Activated CD8-positive, alpha-beta T cell treated with anti-CD3 and anti-CD28 coated beads for 36 hours (primary cell): Measurements from ENCODE around the gene CFAP97. TPM values are rescaled to one million over a fixed set of nuclear protein-coding genes. Genes with fewer than 3 reads are reported as not detected.
"Not testable (repeated sequence)": the region's sequence is repeated elsewhere in the genome, so short reads cannot be mapped to it uniquely, and the experiment has no call there.

Experiments
- ATAC-seq: fragments of 200-7000 bp; cut with Tn5 transposase; one replicate; pipeline ENCODE4 v1.10.0; 2021; ENCODE audit warnings: mild to moderate bottlenecking, moderate library complexity
- CTCF ChIA-PET: fragments of 350-600 bp; sonication (Branson Sonifier 250); formaldehyde crosslinking; loops from one replicate; lab custom pipeline; 2021; ENCODE audit warnings: antibody characterized with exemption; lab: Charles Lee
- POLR2A ChIA-PET: fragments of 350-600 bp; sonication (Branson Sonifier 250); formaldehyde crosslinking; loops from one replicate; lab custom pipeline; 2021; ENCODE audit warnings: antibody characterized with exemption; lab: Charles Lee
- DNase-seq: peaks from one replicate; pipeline ENCODE4 v3.0.0-alpha.2; 2020
- H3K27ac Mint-ChIP-seq: one replicate; pipeline ENCODE4 v1.8.0; 2021; ENCODE audit warnings: mild to moderate bottlenecking, mixed read lengths
- H3K27me3 Mint-ChIP-seq: one replicate; pipeline ENCODE4 v1.8.0; 2021; ENCODE audit warnings: mixed read lengths
- H3K36me3 Mint-ChIP-seq: one replicate; pipeline ENCODE4 v1.8.0; 2021; ENCODE audit warnings: low read depth, mixed read lengths
- H3K4me1 Mint-ChIP-seq: one replicate; pipeline ENCODE4 v1.8.0; 2021; ENCODE audit warnings: low read depth, mixed read lengths
- H3K4me3 Mint-ChIP-seq: one replicate; pipeline ENCODE4 v1.8.0; 2021; ENCODE audit warnings: mild to moderate bottlenecking, moderate library complexity, mixed read lengths
- H3K9me3 Mint-ChIP-seq: one replicate; pipeline ENCODE4 v1.8.0; 2021; ENCODE audit warnings: mixed read lengths
- intact Hi-C: fragments of 100-400 bp; cut with micrococcal nuclease; formaldehyde crosslinking; loops from one replicate; pipeline ENCODE4 v1.10.0; 2022
- total RNA-seq, 2 experiments: library from RNA; stranded (reverse); gene quantifications; one replicate each; pipeline ENCODE4 v1.2.3, GENCODE V29; 2021
- TF ChIP-seq, protein P1 (sequence below): fragments of 200-600 bp; IDR thresholded peaks from one replicate; pipeline ENCODE4 v1.8.0; 2022; ENCODE audit warnings: antibody characterized with exemption, mild to moderate bottlenecking

The CFAP97 gene
- total RNA-seq, 2 experiments from 2014 or later: 48.5 to 50.3 TPM

- no peaks in the 10 kb centered on the region for H3K27me3 Mint-ChIP-seq
- peak overlapping the region; percentile 82 for H3K27ac Mint-ChIP-seq
- H3K4me1 Mint-ChIP-seq: peaks cover 41% of the 10 kb centered on the region
- peak overlapping the region; percentile 78 for H3K4me3 Mint-ChIP-seq
- intact Hi-C loops: loop anchor here (10.0 kb wide), 1 partner anchor 190 kb away; the partner anchor contains the start of genes ANKRD37 and LRP2BP
- TF ChIP-seq, protein P1, sequence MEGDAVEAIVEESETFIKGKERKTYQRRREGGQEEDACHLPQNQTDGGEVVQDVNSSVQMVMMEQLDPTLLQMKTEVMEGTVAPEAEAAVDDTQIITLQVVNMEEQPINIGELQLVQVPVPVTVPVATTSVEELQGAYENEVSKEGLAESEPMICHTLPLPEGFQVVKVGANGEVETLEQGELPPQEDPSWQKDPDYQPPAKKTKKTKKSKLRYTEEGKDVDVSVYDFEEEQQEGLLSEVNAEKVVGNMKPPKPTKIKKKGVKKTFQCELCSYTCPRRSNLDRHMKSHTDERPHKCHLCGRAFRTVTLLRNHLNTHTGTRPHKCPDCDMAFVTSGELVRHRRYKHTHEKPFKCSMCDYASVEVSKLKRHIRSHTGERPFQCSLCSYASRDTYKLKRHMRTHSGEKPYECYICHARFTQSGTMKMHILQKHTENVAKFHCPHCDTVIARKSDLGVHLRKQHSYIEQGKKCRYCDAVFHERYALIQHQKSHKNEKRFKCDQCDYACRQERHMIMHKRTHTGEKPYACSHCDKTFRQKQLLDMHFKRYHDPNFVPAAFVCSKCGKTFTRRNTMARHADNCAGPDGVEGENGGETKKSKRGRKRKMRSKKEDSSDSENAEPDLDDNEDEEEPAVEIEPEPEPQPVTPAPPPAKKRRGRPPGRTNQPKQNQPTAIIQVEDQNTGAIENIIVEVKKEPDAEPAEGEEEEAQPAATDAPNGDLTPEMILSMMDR: no peak
- DNase-seq (peak; percentile 14), ATAC-seq (no peak)
- ChIA-PET POLR2A (interaction anchor here (1.0 to 1.3 kb wide), 3 partner anchors 17 to 192 kb away, joined by 3 to 8 read pairs (median 3); partner anchors contain the start of genes ANKRD37, LRP2BP and SLC25A4), CTCF (no interaction called here)
- H3K9me3 Mint-ChIP-seq: no peaks in the 10 kb centered on the region
- peaks cover 23% of the 10 kb centered on the region for H3K36me3 Mint-ChIP-seq
These were observed 574 bp upstream of the CFAP97 start for GRCh38 chr4:185204238-185204910.

DNA sequence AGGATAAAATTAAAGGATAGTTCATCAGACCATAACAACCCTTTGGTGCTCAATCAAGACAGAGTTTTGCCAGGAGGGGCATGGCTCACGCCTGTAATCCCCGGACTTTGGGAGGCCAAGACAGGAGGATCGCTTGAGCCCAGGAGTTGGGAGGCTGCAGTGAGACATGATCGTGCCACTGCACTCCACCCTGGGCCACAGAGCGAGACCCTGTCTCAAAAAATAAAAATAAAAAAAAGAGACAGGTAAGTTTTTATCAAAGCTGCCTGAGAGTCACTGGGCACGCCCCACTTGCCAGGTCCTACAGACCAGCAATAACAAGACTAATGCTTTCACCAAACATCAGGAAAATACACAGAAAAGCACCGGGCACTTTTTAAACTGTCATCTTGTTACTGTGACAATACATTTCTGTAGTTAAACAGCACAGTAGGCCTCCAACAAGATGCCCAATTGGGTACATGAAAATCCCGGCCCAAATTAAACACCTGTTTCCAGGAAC lies 765 bp downstream of the CFAP97 start:
- ATAC-seq: peak; percentile 6
- Mint-ChIP-seq H3K4me1 (peaks cover 38% of the 10 kb centered on the region), H3K9me3 (no peaks in the 10 kb centered on the region), H3K4me3 (peak overlapping the region; percentile 78), H3K27ac (peak overlapping the region; percentile 97), H3K36me3 (peaks cover 23% of the 10 kb centered on the region), H3K27me3 (no peaks in the 10 kb centered on the region)
- ChIA-PET POLR2A (interaction anchor here (0.5 kb wide), 1 partner anchor 815 kb away, joined by 3 read pairs; no protein-coding TSS in a partner anchor), CTCF (no interaction called here)
- intact Hi-C loops: loop anchor here (10.0 kb wide), 1 partner anchor 192 kb away; the partner anchor contains the start of genes ANKRD37 and LRP2BP
- peak; percentile 24 for DNase-seq
- TF ChIP-seq, protein P1: no peak

- intact Hi-C loops: loop anchor here (10.0 kb wide), 1 partner anchor 193 kb away; the partner anchor contains the start of genes ANKRD37 and LRP2BP
- ATAC-seq (no peak), DNase-seq (peak; percentile 11)
- ChIA-PET CTCF (interaction anchor here (1.0 to 10.2 kb wide), 2 partner anchors 17 to 146 kb away, joined by 3 to 81 read pairs; no protein-coding TSS in a partner anchor), POLR2A (interaction anchor here (0.5 to 1.4 kb wide), 2 partner anchors 17 to 816 kb away, joined by 3 read pairs; no protein-coding TSS in a partner anchor)
- peak overlapping the region; percentile 97 for H3K27ac Mint-ChIP-seq
- no peaks in the 10 kb centered on the region for H3K27me3 Mint-ChIP-seq
- H3K4me3 Mint-ChIP-seq: peak overlapping the region; percentile 78
- no peaks in the 10 kb centered on the region for H3K9me3 Mint-ChIP-seq
- peaks cover 26% of the 10 kb centered on the region for H3K36me3 Mint-ChIP-seq
- H3K4me1 Mint-ChIP-seq: peaks cover 38% of the 10 kb centered on the region
- TF ChIP-seq, protein P1: no peak
These were observed 1.5 kb downstream of the CFAP97 start for GRCh38 chr4:185201977-185202962.

DNA sequence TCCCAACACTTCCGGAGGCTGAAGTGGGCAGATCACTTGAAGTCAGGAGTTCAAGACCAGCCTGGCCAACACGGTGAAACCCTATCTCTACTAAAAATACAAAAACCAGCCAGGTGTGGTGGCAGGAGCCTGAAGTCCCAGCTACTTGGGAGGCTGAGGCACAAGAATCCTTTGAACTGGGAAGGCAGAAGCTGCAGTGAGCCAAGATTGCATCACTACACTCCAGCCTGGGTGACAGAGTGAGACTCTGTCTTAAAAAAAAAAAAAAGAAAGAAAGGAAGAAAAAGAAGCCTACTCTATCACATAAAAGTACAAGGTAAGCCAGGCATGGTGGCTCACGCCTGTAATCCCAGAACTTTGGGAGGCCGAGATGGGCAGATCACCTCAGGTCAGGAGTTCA lies 5.6 kb downstream of the CFAP97 start:
- ATAC-seq, DNase-seq, H3K27ac Mint-ChIP-seq, H3K27me3 Mint-ChIP-seq, H3K9me3 Mint-ChIP-seq, H3K4me3 Mint-ChIP-seq, intact Hi-C loops: not testable (repeated sequence)
- POLR2A ChIA-PET: interaction anchor here (0.9 to 1.2 kb wide), 2 partner anchors 11 to 12 kb away, joined by 3 to 4 read pairs; partner anchors contain the start of gene SNX25
- H3K36me3 Mint-ChIP-seq: peaks cover 31% of the 10 kb centered on the region
- H3K4me1 Mint-ChIP-seq: peaks cover 35% of the 10 kb centered on the region
- CTCF ChIA-PET: interaction anchor here (1.1 to 10.2 kb wide), 2 partner anchors 13 to 64 kb away, joined by 3 to 81 read pairs; no protein-coding TSS in a partner anchor
